Kidney epithelial cell (primary cell): ENCODE results near the gene UQCC2. TPM values are rescaled to one million over a fixed set of nuclear protein-coding genes. Genes with fewer than 3 reads are reported as not detected.

ENCODE experiments used
- DNase-seq: peaks from one replicate; pipeline ENCODE4 v3.0.0-alpha.2; 2010; ENCODE audit warnings: low read depth
- H3K27me3 ChIP-seq: 2 replicates; pipeline ENCODE4 v1.6.0; 2011; ENCODE audit warnings: low read length; ENCODE audit not compliant: control insufficient read depth, insufficient read depth
- H3K36me3 ChIP-seq: 2 replicates; pipeline ENCODE4 v1.5.1; 2011; ENCODE audit warnings: low read length; ENCODE audit not compliant: control insufficient read depth, insufficient read depth
- H3K4me3 ChIP-seq: 2 replicates; pipeline ENCODE4 v1.5.1; 2011; ENCODE audit warnings: low read depth, mild to moderate bottlenecking, control low read depth, low read length
- total RNA-seq: library from RNA; depleted of rRNA; stranded (reverse); fragments of >200 nt; gene quantifications from 2 replicates; pipeline ENCODE4 v1.2.3, GENCODE V29; 2015
- TF ChIP-seq, protein P1 (sequence below): IDR thresholded peaks from 2 replicates; pipeline ENCODE4 v1.5.1; 2011; ENCODE audit warnings: mild to moderate bottlenecking, moderate library complexity, low read length, control low read depth, inconsistent platforms; ENCODE audit not compliant: insufficient read depth, poor library complexity, severe bottlenecking

Gene UQCC2
- total RNA-seq, 1 donor from 2014 or later: 38.4 TPM

- H3K36me3 ChIP-seq: peaks cover 4% of the 10 kb centered on the region
These were observed 52.4 kb downstream of the UQCC2 start for GRCh38 chr6:33658982-33659689.

GRCh38 chr6:33656844-33657243, 54.7 kb downstream of the UQCC2 start:
- no peak overlapping the region for H3K4me3 ChIP-seq
- peaks cover 6% of the 10 kb centered on the region for H3K36me3 ChIP-seq
- TF ChIP-seq, protein P1, sequence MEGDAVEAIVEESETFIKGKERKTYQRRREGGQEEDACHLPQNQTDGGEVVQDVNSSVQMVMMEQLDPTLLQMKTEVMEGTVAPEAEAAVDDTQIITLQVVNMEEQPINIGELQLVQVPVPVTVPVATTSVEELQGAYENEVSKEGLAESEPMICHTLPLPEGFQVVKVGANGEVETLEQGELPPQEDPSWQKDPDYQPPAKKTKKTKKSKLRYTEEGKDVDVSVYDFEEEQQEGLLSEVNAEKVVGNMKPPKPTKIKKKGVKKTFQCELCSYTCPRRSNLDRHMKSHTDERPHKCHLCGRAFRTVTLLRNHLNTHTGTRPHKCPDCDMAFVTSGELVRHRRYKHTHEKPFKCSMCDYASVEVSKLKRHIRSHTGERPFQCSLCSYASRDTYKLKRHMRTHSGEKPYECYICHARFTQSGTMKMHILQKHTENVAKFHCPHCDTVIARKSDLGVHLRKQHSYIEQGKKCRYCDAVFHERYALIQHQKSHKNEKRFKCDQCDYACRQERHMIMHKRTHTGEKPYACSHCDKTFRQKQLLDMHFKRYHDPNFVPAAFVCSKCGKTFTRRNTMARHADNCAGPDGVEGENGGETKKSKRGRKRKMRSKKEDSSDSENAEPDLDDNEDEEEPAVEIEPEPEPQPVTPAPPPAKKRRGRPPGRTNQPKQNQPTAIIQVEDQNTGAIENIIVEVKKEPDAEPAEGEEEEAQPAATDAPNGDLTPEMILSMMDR: no peak
- DNase-seq: no peak
- no peaks in the 10 kb centered on the region for H3K27me3 ChIP-seq

More at GRCh38 chr6:33658982-33659689, 52.4 kb downstream of the UQCC2 start:
- Histone ChIP-seq H3K27me3 (no peaks in the 10 kb centered on the region), H3K4me3 (no peak overlapping the region)
- no peak for DNase-seq
- TF ChIP-seq, protein P1: no peak

- Histone ChIP-seq H3K4me3 (no peak overlapping the region), H3K27me3 (no peaks in the 10 kb centered on the region), H3K36me3 (peaks cover 3% of the 10 kb centered on the region)
- DNase-seq: no peak
- TF ChIP-seq, protein P1: no peak
These were observed 56.5 kb downstream of the UQCC2 start for GRCh38 chr6:33654831-33655554.

- no peak overlapping the region for H3K4me3 ChIP-seq
- H3K27me3 ChIP-seq: no peaks in the 10 kb centered on the region
- peaks cover 3% of the 10 kb centered on the region for H3K36me3 ChIP-seq
- TF ChIP-seq, protein P1: no peak
- no peak for DNase-seq
These were observed 59.5 kb downstream of the UQCC2 start for GRCh38 chr6:33652002-33652401.

DNA sequence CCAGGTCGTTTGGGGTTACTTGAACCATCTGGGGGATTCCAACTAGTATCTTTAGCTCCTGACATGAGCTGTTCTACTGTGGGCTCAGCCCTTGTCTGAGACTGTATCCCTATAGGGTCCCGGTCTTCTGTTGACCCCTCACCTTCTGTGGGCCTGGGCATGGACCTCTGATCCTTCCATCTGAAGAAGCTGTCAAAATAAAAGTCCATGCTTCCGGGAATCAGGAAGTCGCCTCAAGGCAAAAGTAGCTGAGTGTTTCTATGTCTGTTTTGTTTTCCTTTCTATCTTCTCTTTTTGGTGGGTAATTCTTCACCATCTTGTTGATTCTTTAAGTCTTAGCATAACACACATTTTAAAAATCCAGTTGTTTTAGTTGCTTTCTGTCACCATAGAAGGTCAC, 60.1 kb downstream of the UQCC2 start:
- TF ChIP-seq, protein P1: no peak
- Histone ChIP-seq H3K36me3 (peaks cover 2% of the 10 kb centered on the region), H3K27me3 (no peaks in the 10 kb centered on the region), H3K4me3 (no peak overlapping the region)
- no peak for DNase-seq

Other genes with a start within 250 kb of the UQCC2 start
- gene BAK1, start 131.4 kb downstream of the UQCC2 start, total RNA-seq: 21.7 and 23.9 TPM in 2 replicates
- 147 and 176 TPM in 2 replicates for gene ITPR3, start 90.4 kb downstream of the UQCC2 start, total RNA-seq
- gene IP6K3, start 35.2 kb upstream of the UQCC2 start, total RNA-seq: 0.29 and 1.6 TPM in 2 replicates
- 78.0 and 80.6 TPM in 2 replicates for gene LEMD2, start 77.4 kb upstream of the UQCC2 start, total RNA-seq
- not detected in 2 replicates for gene MLN, start 92.3 kb upstream of the UQCC2 start, total RNA-seq